Choroid plexus epithelial cell (primary cell): ENCODE results near the gene CFAP73.

ENCODE experiments used
- DNase-seq: peaks from one replicate; pipeline ENCODE4 v3.0.0-alpha.2; 2010; ENCODE audit warnings: low read depth
- H3K4me3 ChIP-seq: 2 replicates; pipeline ENCODE4 v1.5.1; 2011; ENCODE audit warnings: low read depth, mild to moderate bottlenecking, control low read depth, low read length, moderate library complexity
- TF ChIP-seq, protein P1 (sequence below): conservative IDR thresholded peaks from 2 replicates; pipeline ENCODE4 v1.5.1; 2011; ENCODE audit warnings: low read depth, mild to moderate bottlenecking, control low read depth, inconsistent platforms, low read length, moderate library complexity

The CFAP73 gene

DNA sequence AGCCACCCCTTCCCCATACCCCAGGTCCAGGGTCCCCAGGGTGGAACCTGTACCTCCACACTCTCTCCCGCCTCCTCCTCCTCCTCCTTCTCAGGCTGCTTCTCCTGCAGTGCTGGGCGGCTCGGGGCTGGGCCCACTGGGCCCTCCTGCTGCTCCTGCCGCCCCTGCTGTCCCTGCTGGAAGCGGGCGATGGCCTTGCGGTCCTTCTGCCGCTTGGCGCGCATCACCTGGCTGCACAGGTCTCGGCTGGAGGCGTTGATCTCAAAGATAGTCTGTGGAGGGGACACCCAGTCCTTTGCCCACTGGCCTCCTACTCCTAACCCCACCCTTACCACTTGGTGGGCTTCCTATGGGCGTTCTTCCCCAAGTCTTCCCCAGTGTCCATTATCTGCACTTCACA is 14.5 kb downstream of the CFAP73 start:
- no peak for DNase-seq
- H3K4me3 ChIP-seq, result no peak overlapping the region
- TF ChIP-seq, protein P1, sequence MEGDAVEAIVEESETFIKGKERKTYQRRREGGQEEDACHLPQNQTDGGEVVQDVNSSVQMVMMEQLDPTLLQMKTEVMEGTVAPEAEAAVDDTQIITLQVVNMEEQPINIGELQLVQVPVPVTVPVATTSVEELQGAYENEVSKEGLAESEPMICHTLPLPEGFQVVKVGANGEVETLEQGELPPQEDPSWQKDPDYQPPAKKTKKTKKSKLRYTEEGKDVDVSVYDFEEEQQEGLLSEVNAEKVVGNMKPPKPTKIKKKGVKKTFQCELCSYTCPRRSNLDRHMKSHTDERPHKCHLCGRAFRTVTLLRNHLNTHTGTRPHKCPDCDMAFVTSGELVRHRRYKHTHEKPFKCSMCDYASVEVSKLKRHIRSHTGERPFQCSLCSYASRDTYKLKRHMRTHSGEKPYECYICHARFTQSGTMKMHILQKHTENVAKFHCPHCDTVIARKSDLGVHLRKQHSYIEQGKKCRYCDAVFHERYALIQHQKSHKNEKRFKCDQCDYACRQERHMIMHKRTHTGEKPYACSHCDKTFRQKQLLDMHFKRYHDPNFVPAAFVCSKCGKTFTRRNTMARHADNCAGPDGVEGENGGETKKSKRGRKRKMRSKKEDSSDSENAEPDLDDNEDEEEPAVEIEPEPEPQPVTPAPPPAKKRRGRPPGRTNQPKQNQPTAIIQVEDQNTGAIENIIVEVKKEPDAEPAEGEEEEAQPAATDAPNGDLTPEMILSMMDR, result no peak

- TF ChIP-seq, protein P1, result peak; percentile 31
- DNase-seq, result peak; percentile 94
- no peak overlapping the region for H3K4me3 ChIP-seq
These were observed 16.3 kb downstream of the CFAP73 start for GRCh38 chr12:113165521-113166450.

DNA sequence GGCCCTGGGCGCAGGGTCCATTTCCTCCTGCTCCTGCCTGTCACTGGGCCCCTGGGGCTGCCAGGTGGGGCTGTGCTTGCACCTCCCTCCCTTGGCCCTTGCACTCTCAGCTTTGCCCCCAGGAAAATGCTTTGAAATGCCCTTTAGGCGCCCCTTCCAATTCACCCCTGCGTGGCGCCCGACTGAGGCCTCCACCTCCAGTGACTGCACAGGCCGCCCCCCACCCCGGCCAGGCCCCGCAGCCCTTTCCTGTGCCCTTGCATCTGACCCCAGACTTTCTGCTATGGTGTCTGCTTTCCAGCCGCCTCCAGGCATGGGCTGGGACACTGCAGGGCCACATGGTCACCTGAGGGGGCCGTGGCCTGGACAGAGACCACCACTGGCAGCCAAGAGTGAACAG is 18.3 kb downstream of the CFAP73 start:
- no peak overlapping the region for H3K4me3 ChIP-seq
- no peak for DNase-seq
- TF ChIP-seq, protein P1, result no peak

DNA sequence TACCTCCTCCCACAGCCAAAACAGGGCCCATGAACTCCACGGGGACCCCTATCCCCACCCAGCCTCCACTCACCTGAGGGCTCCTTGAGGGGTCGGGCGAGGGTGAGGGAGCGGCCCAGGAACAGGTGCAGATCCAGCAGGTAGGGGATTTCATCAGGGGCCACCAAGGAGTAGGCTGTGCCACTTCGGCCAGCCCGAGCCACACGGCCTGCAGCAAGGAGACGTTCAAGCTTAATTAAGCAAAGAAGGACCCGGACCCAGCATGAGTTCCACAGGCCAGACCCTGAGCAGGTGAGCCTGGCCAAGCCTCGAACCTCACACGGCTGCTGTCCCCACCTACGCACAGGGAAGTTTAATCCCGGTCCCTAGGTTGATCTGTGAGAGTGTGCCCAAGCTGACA is 20.2 kb downstream of the CFAP73 start:
- DNase-seq, result no peak

DNA sequence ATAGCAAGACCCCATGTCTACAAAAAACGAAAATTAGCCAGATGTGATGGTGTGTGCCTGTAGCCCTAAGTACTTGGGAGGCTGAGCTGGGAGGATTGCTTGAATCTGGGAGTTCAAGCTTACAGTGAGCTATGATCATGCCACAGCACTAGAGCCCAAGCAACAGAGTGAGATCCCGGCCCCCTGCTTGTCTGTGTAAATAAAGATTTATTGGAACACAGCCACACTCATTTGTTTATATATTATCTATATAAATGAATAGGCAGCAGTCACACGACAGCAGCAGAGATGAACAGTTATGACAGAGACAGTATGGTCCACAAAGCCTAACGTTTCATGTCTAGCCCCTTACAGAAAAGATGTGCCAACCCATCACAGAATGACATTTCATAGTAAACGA is 20.9 kb downstream of the CFAP73 start:
- H3K4me3 ChIP-seq, result no peak overlapping the region
- no peak for DNase-seq
- TF ChIP-seq, protein P1, result no peak

More for the DNA sequence above, 20.2 kb downstream of the CFAP73 start:
- H3K4me3 ChIP-seq, result no peak overlapping the region
- TF ChIP-seq, protein P1, result no peak

- DNase-seq, result no peak
- H3K4me3 ChIP-seq, result no peak overlapping the region
- TF ChIP-seq, protein P1, result no peak
These were observed 21.4 kb downstream of the CFAP73 start for GRCh38 chr12:113170926-113171325.

- TF ChIP-seq, protein P1, result no peak
- H3K4me3 ChIP-seq, result no peak overlapping the region
- no peak for DNase-seq
These were observed 22.0 kb downstream of the CFAP73 start for GRCh38 chr12:113171543-113171942.
